BLaER1 (cell line): ENCODE results near the gene TMTC4.

ENCODE experiments used
- H3K27ac ChIP-seq: shearing (Covaris generic); formaldehyde crosslinking; 2 replicates; pipeline ENCODE4 v1.8.1; 2022
- H3K27me3 ChIP-seq: shearing (Covaris generic); formaldehyde crosslinking; 2 replicates; pipeline ENCODE4 v1.8.1; 2022
- H3K36me3 ChIP-seq: shearing (Covaris generic); formaldehyde crosslinking; 2 replicates; pipeline ENCODE4 v1.8.1; 2022
- H3K4me1 ChIP-seq: shearing (Covaris generic); formaldehyde crosslinking; 2 replicates; pipeline ENCODE4 v1.8.1; 2022
- H3K4me2 ChIP-seq: shearing (Covaris generic); formaldehyde crosslinking; 2 replicates; pipeline ENCODE4 v1.8.1; 2022
- H3K4me3 ChIP-seq: shearing (Covaris generic); formaldehyde crosslinking; 2 replicates; pipeline ENCODE4 v1.8.1; 2022
- H3K9ac ChIP-seq: shearing (Covaris generic); formaldehyde crosslinking; 2 replicates; pipeline ENCODE4 v1.8.1; 2022
- H3K9me3 ChIP-seq: shearing (Covaris generic); formaldehyde crosslinking; 2 replicates; pipeline ENCODE4 v1.8.1; 2022
- H4K20me1 ChIP-seq: shearing (Covaris generic); formaldehyde crosslinking; 2 replicates; pipeline ENCODE4 v1.8.1; 2022
- Cebpa-rat ChIP-seq: shearing (Covaris generic); IDR thresholded peaks from 2 replicates; pipeline ENCODE4 v1.8.1; 2022

Gene TMTC4

GRCh38 chr13:100650326-100650725 is 24.3 kb downstream of the TMTC4 start:
- peaks cover 63% of the 10 kb centered on the region for H3K36me3 ChIP-seq
- H3K9me3 ChIP-seq, result no peaks in the 10 kb centered on the region
- H3K27me3 ChIP-seq, result no peaks in the 10 kb centered on the region
- peaks cover 13% of the 10 kb centered on the region; the same call in 1 of the 2 replicates for H4K20me1 ChIP-seq
- TF ChIP-seq Cebpa-rat, result no peak
- no peak overlapping the region for H3K27ac ChIP-seq
- H3K4me3 ChIP-seq, result no peak overlapping the region
- peaks cover 8% of the 10 kb centered on the region for H3K4me1 ChIP-seq
- H3K9ac ChIP-seq, result no peak overlapping the region
- no peak overlapping the region for H3K4me2 ChIP-seq

DNA sequence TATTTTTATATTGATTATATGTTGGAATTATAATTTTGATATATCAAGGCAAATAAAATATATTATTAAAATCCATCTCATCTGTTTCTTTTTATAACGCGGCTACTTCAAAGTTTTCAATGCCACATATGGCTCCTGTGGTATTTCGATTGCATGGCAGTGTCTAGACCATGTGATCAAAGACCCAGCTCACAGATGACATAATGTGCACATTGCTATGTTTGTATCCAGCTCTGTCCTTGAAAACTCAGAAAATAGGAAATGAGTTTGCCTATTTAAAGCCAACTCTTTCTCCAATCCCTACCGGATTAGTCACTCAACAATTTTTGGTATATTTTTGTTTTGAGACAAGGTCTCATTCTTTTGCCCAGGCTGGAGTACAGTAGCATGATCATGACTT is 26.2 kb downstream of the TMTC4 start:
- Histone ChIP-seq H3K27ac (no peak overlapping the region), H3K9ac (no peak overlapping the region), H3K27me3 (no peaks in the 10 kb centered on the region), H4K20me1 (peaks cover 7% of the 10 kb centered on the region; the same call in 1 of the 2 replicates), H3K4me1 (peaks cover 8% of the 10 kb centered on the region), H3K4me3 (no peak overlapping the region), H3K36me3 (peaks cover 67% of the 10 kb centered on the region), H3K4me2 (no peak overlapping the region), H3K9me3 (no peaks in the 10 kb centered on the region)
- TF ChIP-seq Cebpa-rat, result no peak

DNA sequence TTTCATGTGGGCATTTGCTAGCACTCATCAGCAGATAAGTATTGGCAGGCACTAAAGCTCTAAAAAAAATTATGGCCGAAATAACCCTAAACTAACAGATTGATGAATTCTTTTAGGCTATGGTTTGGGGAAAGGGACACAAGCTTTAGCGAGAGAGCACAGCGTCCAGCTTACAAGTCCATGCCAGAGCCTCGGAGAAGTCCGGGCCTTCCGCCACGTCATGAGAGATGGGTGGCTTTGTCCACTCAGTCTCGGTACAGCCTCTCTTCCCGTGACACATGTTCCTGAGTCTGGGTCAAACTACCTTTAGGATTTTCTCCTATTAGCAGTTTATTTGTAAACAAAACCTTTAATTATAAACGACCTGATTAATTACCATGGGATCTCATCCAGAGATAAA is 27.7 kb downstream of the TMTC4 start:
- H3K36me3 ChIP-seq, result peaks cover 70% of the 10 kb centered on the region
- no peak overlapping the region for H3K4me3 ChIP-seq
- peaks cover 6% of the 10 kb centered on the region; the same call in 1 of the 2 replicates for H4K20me1 ChIP-seq
- no peaks in the 10 kb centered on the region for H3K9me3 ChIP-seq
- H3K4me2 ChIP-seq, result no peak overlapping the region
- H3K27me3 ChIP-seq, result no peaks in the 10 kb centered on the region
- no peak overlapping the region for H3K27ac ChIP-seq
- TF ChIP-seq Cebpa-rat, result no peak
- H3K4me1 ChIP-seq, result peaks cover 8% of the 10 kb centered on the region
- H3K9ac ChIP-seq, result no peak overlapping the region

DNA sequence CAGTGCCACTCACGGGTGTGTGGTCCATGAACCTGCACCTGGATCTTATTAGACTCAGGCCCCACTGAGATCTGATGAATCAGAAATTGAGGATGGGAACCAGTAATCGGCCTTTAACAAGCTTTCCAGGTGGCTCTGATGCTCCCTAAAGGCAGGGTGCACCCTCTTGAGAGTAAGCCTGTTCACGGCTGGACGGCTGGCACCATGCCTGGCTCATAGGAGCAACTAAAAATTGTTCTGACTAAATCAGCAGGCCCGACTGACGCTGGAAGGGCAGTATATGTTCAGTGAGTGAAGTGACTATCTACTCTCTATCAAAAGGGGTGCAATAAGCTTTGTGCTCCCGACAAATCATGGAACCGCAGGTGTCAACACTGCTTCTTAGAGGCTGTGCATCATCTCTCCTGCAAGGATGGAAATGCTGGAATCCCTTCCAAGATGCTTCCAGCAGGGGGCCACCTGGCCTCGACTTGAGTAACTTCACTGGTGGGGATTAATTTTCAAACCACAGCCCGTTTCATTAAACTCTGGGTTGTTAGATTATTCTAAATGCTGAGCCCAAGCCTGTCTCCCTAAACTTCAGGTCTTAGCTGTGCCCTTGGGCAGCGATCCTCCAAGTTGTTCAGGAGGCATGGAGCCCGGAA is 28.4 kb downstream of the TMTC4 start:
- Histone ChIP-seq H3K9ac (no peak overlapping the region), H3K4me1 (peaks cover 8% of the 10 kb centered on the region), H3K4me2 (peak overlapping the region; percentile 8; the same call in 1 of the 2 replicates), H3K27ac (no peak overlapping the region), H3K27me3 (no peaks in the 10 kb centered on the region), H4K20me1 (peaks cover 6% of the 10 kb centered on the region; the same call in 1 of the 2 replicates), H3K4me3 (no peak overlapping the region), H3K9me3 (no peaks in the 10 kb centered on the region), H3K36me3 (peaks cover 77% of the 10 kb centered on the region)
- no peak for TF ChIP-seq Cebpa-rat

- Histone ChIP-seq H3K9me3 (no peaks in the 10 kb centered on the region), H3K4me3 (no peak overlapping the region), H3K27me3 (no peaks in the 10 kb centered on the region), H4K20me1 (peaks cover 4% of the 10 kb centered on the region; the same call in 1 of the 2 replicates), H3K36me3 (peaks cover 80% of the 10 kb centered on the region), H3K4me1 (peaks cover 8% of the 10 kb centered on the region), H3K9ac (no peak overlapping the region), H3K27ac (no peak overlapping the region), H3K4me2 (no peak overlapping the region)
- no peak for TF ChIP-seq Cebpa-rat
These were observed 29.2 kb downstream of the TMTC4 start for GRCh38 chr13:100645382-100645781.

- Histone ChIP-seq H4K20me1 (no peaks in the 10 kb centered on the region; the same call in 1 of the 2 replicates), H3K9me3 (no peaks in the 10 kb centered on the region), H3K36me3 (peaks cover 84% of the 10 kb centered on the region), H3K4me2 (no peak overlapping the region), H3K4me1 (peaks cover 8% of the 10 kb centered on the region), H3K9ac (no peak overlapping the region), H3K27me3 (no peaks in the 10 kb centered on the region), H3K4me3 (no peak overlapping the region), H3K27ac (no peak overlapping the region)
- TF ChIP-seq Cebpa-rat, result no peak
These were observed 30.2 kb downstream of the TMTC4 start for GRCh38 chr13:100644371-100644770.

GRCh38 chr13:100637796-100638195 is 36.8 kb downstream of the TMTC4 start:
- H4K20me1 ChIP-seq, result no peaks in the 10 kb centered on the region
- no peak overlapping the region for H3K4me3 ChIP-seq
- H3K9ac ChIP-seq, result no peak overlapping the region
- no peaks in the 10 kb centered on the region for H3K4me1 ChIP-seq
- no peak overlapping the region for H3K27ac ChIP-seq
- no peak for TF ChIP-seq Cebpa-rat
- no peaks in the 10 kb centered on the region for H3K9me3 ChIP-seq
- peaks cover 100% of the 10 kb centered on the region for H3K36me3 ChIP-seq
- no peaks in the 10 kb centered on the region for H3K27me3 ChIP-seq
- no peak overlapping the region for H3K4me2 ChIP-seq

DNA sequence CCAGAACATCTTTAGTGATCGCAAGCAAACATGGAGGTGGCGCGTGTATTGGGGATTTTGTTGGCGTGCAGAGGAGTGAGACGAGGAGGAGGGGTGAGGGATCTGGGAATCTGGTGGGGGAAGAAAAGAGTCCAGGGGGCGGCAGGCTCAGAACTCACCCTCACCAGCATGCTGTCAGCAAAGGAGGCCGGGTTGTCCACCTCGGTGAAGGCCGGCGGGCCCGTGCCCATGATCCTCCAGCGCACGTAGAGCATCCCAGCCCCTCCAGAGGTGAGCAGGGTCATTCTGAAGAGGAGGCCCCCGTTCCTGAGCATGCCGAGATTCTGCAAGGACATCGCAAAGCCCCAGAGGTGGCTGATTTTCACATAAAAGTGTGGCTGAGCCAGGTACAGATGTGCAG is 37.2 kb downstream of the TMTC4 start:
- no peak for TF ChIP-seq Cebpa-rat
- peaks cover 99% of the 10 kb centered on the region for H3K36me3 ChIP-seq
- no peaks in the 10 kb centered on the region for H3K4me1 ChIP-seq
- no peak overlapping the region for H3K27ac ChIP-seq
- H3K4me2 ChIP-seq, result no peak overlapping the region
- no peaks in the 10 kb centered on the region for H3K9me3 ChIP-seq
- H3K9ac ChIP-seq, result no peak overlapping the region
- no peaks in the 10 kb centered on the region for H4K20me1 ChIP-seq
- no peak overlapping the region for H3K4me3 ChIP-seq
- no peaks in the 10 kb centered on the region for H3K27me3 ChIP-seq

- no peak for TF ChIP-seq Cebpa-rat
- H3K9ac ChIP-seq, result no peak overlapping the region
- H3K4me2 ChIP-seq, result no peak overlapping the region
- H4K20me1 ChIP-seq, result no peaks in the 10 kb centered on the region
- H3K9me3 ChIP-seq, result no peaks in the 10 kb centered on the region
- peaks cover 96% of the 10 kb centered on the region for H3K36me3 ChIP-seq
- no peaks in the 10 kb centered on the region for H3K27me3 ChIP-seq
- no peak overlapping the region for H3K27ac ChIP-seq
- no peaks in the 10 kb centered on the region for H3K4me1 ChIP-seq
- H3K4me3 ChIP-seq, result no peak overlapping the region
These were observed 38.2 kb downstream of the TMTC4 start for GRCh38 chr13:100636441-100636840.

GRCh38 chr13:100636004-100636403 is 38.6 kb downstream of the TMTC4 start:
- Histone ChIP-seq H3K27me3 (no peaks in the 10 kb centered on the region), H3K27ac (no peak overlapping the region), H3K36me3 (peaks cover 94% of the 10 kb centered on the region), H4K20me1 (no peaks in the 10 kb centered on the region), H3K4me2 (no peak overlapping the region), H3K4me3 (no peak overlapping the region), H3K9ac (no peak overlapping the region), H3K9me3 (no peaks in the 10 kb centered on the region), H3K4me1 (no peaks in the 10 kb centered on the region)
- TF ChIP-seq Cebpa-rat, result no peak
